ENCODE data around the gene MYPN.

DNA sequence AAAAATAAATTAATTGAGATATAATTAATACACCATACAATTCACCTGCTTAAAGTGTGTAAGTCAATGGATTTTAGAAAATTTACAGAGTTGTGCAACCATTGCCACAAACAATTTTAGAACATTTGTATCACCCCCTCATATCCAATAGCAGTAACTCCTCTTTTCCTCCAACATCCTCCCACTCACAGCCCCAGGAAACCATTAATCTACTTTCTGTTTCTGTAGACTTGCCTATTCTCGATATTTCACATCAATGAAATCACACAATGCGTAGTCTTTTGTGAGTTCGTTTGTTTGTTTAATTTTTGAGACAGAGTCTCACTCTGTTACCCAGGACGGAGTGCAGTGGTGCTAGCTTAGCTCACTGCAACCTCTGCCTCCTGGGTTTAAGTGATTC is 20.5 kb upstream of the MYPN start:
- no peak for TF ChIP-seq POLR2A (IDR thresholded peaks at IDR 0.05; ENCODE audit: low read length)
- TF ChIP-seq GATA1 (IDR thresholded peaks at IDR 0.05; ENCODE audit: low read depth, low read length) = no peak

Measured in erythroblast (primary cell).